CD4-positive, alpha-beta T cell treated with Interferon gamma for 1 hour (primary cell): ENCODE data around the gene GTSE1.

ENCODE experiments used
- DNase-seq: peaks from one replicate; pipeline ENCODE4 v3.0.0-alpha.2; 2020

GTSE1 gene

GRCh38 chr22:46368422-46368821, 71.8 kb downstream of the GTSE1 start:
- no peak for DNase-seq

GRCh38 chr22:46368871-46369715, 72.4 kb downstream of the GTSE1 start:
- no peak for DNase-seq

- DNase-seq, result no peak
These were observed 73.3 kb downstream of the GTSE1 start for GRCh38 chr22:46369716-46370583.

DNA sequence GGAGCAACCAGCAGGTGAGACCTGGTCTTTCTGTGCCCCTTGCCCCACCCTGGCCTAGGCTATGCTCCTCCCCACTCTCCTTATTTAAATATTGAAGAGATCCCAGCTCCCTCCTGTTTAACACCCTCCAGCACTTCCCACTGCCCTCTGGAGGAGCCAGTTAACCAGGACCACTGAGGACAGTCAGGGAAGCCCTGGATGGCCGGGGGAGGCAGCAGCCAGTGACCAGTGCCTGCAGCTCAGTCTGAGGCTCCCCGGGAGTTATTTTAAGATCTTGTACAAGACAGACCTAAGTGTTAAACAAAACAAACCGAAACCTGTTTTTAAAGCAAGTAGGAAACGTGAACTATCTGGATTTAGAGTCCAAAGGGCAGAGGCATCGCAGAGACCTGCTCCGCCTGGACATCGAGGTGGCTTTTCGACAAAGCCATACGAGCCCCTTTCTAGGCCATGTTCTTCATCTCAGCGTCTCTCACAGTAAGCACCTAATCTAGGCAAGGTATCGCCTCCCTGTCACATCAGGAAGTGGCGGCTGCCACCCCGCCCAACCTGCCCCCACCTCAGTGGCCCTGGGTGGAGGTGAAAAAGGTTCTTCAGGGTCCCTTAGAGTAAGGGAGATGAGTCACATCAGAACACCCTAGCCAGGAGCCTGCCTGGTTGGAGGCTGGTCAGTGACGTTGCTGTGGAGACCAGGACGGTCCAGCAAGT, 74.1 kb downstream of the GTSE1 start:
- peak; percentile 64 for DNase-seq

- DNase-seq, result no peak
These were observed 75.1 kb downstream of the GTSE1 start for GRCh38 chr22:46371623-46372226.

- DNase-seq, result no peak
These were observed 76.0 kb downstream of the GTSE1 start for GRCh38 chr22:46372686-46373085.

DNA sequence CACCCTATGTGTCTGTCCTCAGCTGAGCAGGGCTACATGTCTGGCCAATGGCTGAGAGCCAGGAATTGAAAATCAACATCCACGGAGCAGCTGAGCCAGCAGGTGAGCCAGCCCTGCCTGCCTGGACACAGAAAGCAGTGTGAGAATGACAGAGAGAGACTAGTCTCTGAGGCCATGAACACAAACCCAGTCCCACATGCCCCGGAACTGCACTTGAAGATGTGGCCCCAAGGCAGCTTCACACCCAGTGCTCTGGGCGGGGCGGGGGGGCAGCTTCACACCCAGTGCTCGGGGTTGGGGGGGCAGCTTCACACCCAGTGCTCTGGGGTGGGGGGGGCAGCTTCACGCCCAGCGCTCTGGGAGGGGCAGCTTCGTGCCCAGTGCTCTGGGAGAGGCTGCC, 76.5 kb downstream of the GTSE1 start:
- peak; percentile 43 for DNase-seq

DNA sequence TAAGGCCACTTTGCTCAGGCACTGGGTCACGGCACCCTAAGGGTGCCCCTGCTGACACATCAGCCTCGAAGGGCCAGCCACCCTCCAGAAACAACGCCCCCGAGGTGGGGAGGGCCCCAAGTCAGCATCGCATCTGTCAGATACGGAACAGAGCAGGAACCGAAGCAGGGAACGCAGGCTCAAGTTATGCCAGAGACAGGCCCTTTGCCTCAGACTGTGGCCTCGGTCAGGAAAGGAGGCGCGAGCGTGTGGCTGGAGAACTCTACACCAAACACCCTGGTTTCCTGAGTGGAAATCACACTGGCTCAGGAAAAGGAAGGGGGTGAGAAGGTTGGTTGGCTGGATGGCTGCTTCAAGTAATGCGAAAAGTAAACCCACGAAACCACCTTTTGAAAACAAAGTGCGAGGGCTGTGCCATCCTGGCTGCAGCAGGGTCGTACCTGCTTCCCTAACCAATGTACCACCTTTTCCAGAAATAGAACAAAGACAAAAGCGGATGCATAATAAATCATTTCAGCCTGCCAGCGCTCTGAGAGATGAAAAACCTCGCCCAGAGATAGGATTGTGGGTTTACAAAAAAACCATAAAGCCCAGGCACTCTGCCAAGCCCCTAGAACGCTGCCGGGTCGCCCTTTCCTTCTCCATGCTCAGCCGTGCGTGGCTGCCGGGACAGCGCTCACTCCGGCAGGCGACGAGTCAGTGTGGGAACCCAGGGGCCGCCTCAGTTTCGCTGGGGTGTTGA, 77.4 kb downstream of the GTSE1 start:
- peak; percentile 19 for DNase-seq

- DNase-seq, result no peak
These were observed 78.2 kb downstream of the GTSE1 start for GRCh38 chr22:46374663-46375474.

DNA sequence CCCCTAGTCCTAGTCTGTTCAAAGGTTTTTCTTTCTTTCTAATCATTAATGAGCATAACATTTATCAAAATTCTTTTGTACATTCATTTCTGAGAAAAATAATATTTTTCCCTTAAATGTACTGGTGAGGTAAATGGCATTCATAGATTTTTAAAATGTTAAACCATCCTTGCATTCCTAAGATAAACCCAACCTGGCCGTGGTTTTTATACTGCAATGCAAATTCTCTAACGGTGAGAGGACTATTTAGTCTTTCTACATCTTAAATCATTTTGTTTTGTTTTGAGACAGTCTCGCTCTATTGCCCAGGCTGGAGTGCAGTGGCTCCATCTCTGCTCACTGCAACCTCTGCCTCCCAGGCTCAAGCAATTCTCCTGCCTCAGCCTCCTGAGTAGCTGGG, 79.4 kb downstream of the GTSE1 start:
- no peak for DNase-seq

- DNase-seq, result no peak
These were observed 80.3 kb downstream of the GTSE1 start for GRCh38 chr22:46376908-46377524.

GRCh38 chr22:46377525-46378425, 81.1 kb downstream of the GTSE1 start:
- DNase-seq, result no peak

GRCh38 chr22:46378426-46379065, 81.9 kb downstream of the GTSE1 start:
- no peak for DNase-seq

GRCh38 chr22:46379066-46379930, 82.6 kb downstream of the GTSE1 start:
- no peak for DNase-seq

GRCh38 chr22:46380069-46380468, 83.4 kb downstream of the GTSE1 start:
- DNase-seq, result no peak
